ENCODE measurements around the gene KIAA0232. TPM values are rescaled to one million over a fixed set of nuclear protein-coding genes. Genes with fewer than 3 reads are reported as not detected.

The KIAA0232 gene
- total and polyA plus RNA-seq, 2 of the 8 experiments (the other 6 are each of a cell fraction or from before 2014, with no cell fraction given), result 5.6 to 23.3 TPM

DNA sequence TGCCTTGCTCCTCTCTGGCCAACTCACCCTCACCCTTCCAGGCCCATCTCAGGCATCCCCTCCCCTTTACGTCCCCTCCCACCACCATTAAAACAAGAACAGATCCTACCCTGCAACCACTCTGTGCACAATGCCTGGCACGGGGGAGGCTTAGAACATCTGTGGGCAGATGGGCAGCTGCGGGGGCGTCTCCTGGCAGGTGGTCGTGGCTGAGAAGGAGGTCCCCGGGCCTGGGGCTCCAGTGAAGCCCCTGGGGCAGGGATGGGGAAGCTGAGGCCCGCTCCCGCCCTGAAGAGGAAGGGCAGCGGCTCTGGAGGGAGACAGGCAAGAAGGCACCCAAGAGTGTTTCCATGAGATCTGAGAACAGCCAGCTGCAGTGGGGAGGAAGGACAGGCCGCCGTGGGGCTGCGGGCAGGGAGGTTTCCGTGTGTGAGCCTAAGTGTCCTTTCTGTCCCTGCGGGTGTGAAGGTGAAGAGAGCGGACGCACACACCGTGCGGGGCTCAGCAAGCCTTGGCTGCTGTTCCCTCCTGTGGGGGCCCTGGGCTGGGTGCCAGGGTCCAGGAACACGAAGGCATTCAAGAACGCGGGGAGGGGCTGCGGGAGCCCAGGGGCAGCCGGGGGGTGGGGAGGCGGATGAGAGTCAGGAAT, 119.3 kb downstream of the KIAA0232 start:
- Histone ChIP-seq H3K79me2 (ENCODE audit: control insufficient read depth in 1 of 2, insufficient read depth in 2 of 2, low read length in 2 of 2) (no peaks in the 10 kb centered on the region), H3K14ac (ENCODE audit: insufficient read length) (no peak overlapping the region), H4K5ac (ENCODE audit: insufficient read length, low read depth, low read length) (no peak overlapping the region), H3K79me1 (ENCODE audit: low read depth, low read length) (no peaks in the 10 kb centered on the region), H3K4me2 (ENCODE audit: insufficient read depth in 1 of 2, low read depth in 2 of 2, low read length in 2 of 2) (no peak overlapping the region), H3K36me3 (ENCODE audit: control insufficient read depth in 2 of 4, insufficient read depth in 4 of 4, low read length in 3 of 4) (no peaks in the 10 kb centered on the region), H2AFZ (ENCODE audit: low read length) (no peak overlapping the region), H3K9me3 (ENCODE audit: insufficient read depth in 2 of 2, low read depth in 1 of 2, low read length in 1 of 2) (no peaks in the 10 kb centered on the region), H3K23me2 (ENCODE audit: low read depth, low read length) (no peaks in the 10 kb centered on the region), H3K18ac (ENCODE audit: extremely low read depth, low read length) (peak overlapping the region; percentile 24; the same call in 1 of the 2 replicates), H3K4me1 (replicated peaks in 1 of 4; ENCODE audit: control insufficient read depth in 3 of 4, insufficient read depth in 4 of 4, low read length in 3 of 4) (no peaks in the 10 kb centered on the region), H4K20me1 (replicated peaks in 1 of 2; ENCODE audit: control insufficient read depth in 1 of 2, insufficient read depth in 2 of 2, low read length in 2 of 2) (no peaks in the 10 kb centered on the region), H2BK5ac (ENCODE audit: low read depth, low read length) (no peak overlapping the region), H3K23ac (ENCODE audit: insufficient read length) (no peak overlapping the region), H2BK12ac (ENCODE audit: low read depth, low read length) (no peak overlapping the region), H3K27ac (ENCODE audit: low read depth, low read length) (no peak overlapping the region), H2AK5ac (ENCODE audit: low read depth, low read length) (no peak overlapping the region), H4K8ac (ENCODE audit: extremely low read depth, insufficient read depth, low read length) (no peak overlapping the region), H2BK20ac (ENCODE audit: low read length) (no peak overlapping the region), H4K91ac (replicated peaks; ENCODE audit: insufficient read length, low read length) (no peak overlapping the region), H3K56ac (replicated peaks; ENCODE audit: insufficient read length, low read depth, low read length) (no peak overlapping the region), H2BK15ac (ENCODE audit: low read length) (no peak overlapping the region), H2BK120ac (replicated peaks; ENCODE audit: low read depth, low read length) (no peak overlapping the region), H3K4ac (replicated peaks; ENCODE audit: insufficient read length, low read depth, low read length) (no peak overlapping the region), H3K27me3 (replicated peaks in 1 of 4; ENCODE audit: control insufficient read depth in 3 of 4, extremely low read depth in 1 of 4, insufficient read depth in 3 of 4, low read length in 3 of 4) (0 out of 7 replicates have a peak, but pooled peaks cover 0 to under 1% (median 0%) of the 10 kb centered on the region in 4 experiments), H3K4me3 (ENCODE audit: extremely low read depth in 1 of 4, insufficient read depth in 2 of 4, low read depth in 3 of 4, low read length in 4 of 4) (no peak overlapping the region), H3K9ac (replicated peaks in 1 of 4; ENCODE audit: extremely low read depth in 1 of 4, low read depth in 3 of 4, low read length in 3 of 4) (no peak overlapping the region)
- ChIA-PET POLR2A (ENCODE audit: partially characterized antibody) (interaction anchor here (3.2 kb wide), 1 partner anchor 7 kb away, joined by 16 read pairs; the partner anchor contains the start of gene TBC1D14), CTCF (ENCODE audit: partially characterized antibody) (interaction anchor here (1.2 kb wide), 1 partner anchor 10 kb away, joined by 3 read pairs; no protein-coding TSS in a partner anchor)
- WGBS, 2 experiments (ENCODE audit: extremely low coverage in 1 of 2, insufficient coverage in 1 of 2, insufficient read length in 1 of 2, insufficient replicate concordance in 2 of 2, low coverage in 1 of 2, low lambda C conversion rate in 2 of 2, missing lambda C conversion rate in 1 of 2), result 88% methylated on average over 18 of the region's 24 CpGs; no CpG with 5 or more reads in 1 of the 2 experiments
- no peak for DNase-seq (ENCODE audit: low read depth in 1 of 2, low spot score in 2 of 2)
- no peak for FAIRE-seq
- TF ChIP-seq ZNF274 (IDR thresholded peaks at IDR 0.05; ENCODE audit: borderline replicate concordance, extremely low read depth, low read length) (no peak), NRF1 (IDR thresholded peaks at IDR 0.05; ENCODE audit: low read depth, low read length) (no peak), CHD1 (IDR thresholded peaks at IDR 0.05; ENCODE audit: low read depth, low read length) (no peak), YY1 (IDR thresholded peaks at IDR 0.05; ENCODE audit: low read depth, low read length) (no peak)

Measured in H1 (cell line).